Right lobe of liver (tissue), 4 donors: ENCODE measurements around the gene EPB41L1.

Experiments
- POLR2A ChIP-seq: fragments of 450-650 bp; IDR thresholded peaks from one replicate; pipeline ENCODE4 v1.6.1; 2017; ENCODE audit warnings: antibody characterized with exemption, mild to moderate bottlenecking
- TF ChIP-seq, protein P1 (sequence below), 4 donors: fragments of 200-600 bp in 3 of 4; fragments of 450-650 bp in 1 of 4; IDR thresholded peaks; one replicate each; pipeline versions ENCODE4 v1.5.1 to v1.8.0; 2016 to 2022; ENCODE audit warnings: antibody characterized with exemption in 4 of 4, mild to moderate bottlenecking in 2 of 4
- donor health status: DM: no; HTN: no; CAD: no.
- donor health status: DM: no; HTN: no; CAD: no.
- donor health status: DM: no; HTN: yes; CAD: no.

DNA sequence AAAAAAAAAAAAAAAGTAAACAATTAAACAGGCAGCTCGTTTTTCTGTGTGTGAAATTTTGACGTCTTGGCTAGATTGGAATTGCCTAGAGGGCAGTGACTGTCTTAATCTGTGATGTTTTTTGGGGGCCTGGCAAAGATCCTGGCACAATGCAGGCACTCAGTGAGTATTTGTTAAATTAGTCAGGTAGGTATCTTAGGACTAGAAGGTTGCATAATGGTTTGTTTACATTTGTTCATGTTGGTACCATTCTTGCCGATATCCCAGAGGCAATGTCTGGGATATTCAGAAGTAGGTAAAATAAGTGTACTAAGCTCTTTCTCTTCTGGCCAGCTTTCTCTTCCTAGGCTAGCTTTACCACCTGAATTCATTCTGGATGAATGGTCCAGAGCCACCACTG is 84.2 kb downstream of the EPB41L1 start:
- no peak for TF ChIP-seq POLR2A
- TF ChIP-seq, protein P1, sequence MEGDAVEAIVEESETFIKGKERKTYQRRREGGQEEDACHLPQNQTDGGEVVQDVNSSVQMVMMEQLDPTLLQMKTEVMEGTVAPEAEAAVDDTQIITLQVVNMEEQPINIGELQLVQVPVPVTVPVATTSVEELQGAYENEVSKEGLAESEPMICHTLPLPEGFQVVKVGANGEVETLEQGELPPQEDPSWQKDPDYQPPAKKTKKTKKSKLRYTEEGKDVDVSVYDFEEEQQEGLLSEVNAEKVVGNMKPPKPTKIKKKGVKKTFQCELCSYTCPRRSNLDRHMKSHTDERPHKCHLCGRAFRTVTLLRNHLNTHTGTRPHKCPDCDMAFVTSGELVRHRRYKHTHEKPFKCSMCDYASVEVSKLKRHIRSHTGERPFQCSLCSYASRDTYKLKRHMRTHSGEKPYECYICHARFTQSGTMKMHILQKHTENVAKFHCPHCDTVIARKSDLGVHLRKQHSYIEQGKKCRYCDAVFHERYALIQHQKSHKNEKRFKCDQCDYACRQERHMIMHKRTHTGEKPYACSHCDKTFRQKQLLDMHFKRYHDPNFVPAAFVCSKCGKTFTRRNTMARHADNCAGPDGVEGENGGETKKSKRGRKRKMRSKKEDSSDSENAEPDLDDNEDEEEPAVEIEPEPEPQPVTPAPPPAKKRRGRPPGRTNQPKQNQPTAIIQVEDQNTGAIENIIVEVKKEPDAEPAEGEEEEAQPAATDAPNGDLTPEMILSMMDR (IDR thresholded peaks at IDR 0.05), result no peak
